HepG2 (cell line): ENCODE measurements around the gene PFKM. TPM values are rescaled to one million over a fixed set of nuclear protein-coding genes. Genes with fewer than 3 reads are reported as not detected.
A peak's percentile ranks its signal among the peaks of the same experiment; 100 is the strongest.

Source experiments
- ATF2 ChIP-seq: sonication (generic); formaldehyde crosslinking; IDR thresholded peaks from 2 replicates; pipeline ENCODE4 v1.4.0; 2020; ENCODE audit warnings: missing genetic modification reagents
- GZF1 ChIP-seq: sonication (generic); formaldehyde crosslinking; IDR thresholded peaks from 2 replicates; pipeline ENCODE4 v1.5.1; 2020; ENCODE audit warnings: mild to moderate bottlenecking, missing genetic modification reagents
- HMGXB3 ChIP-seq: sonication (generic); formaldehyde crosslinking; IDR thresholded peaks from 2 replicates; pipeline ENCODE4 v1.4.0; 2020; ENCODE audit warnings: missing genetic modification reagents, borderline replicate concordance
- HNRNPLL ChIP-seq: fragments of 200-400 bp; formaldehyde crosslinking; IDR thresholded peaks from 2 replicates; pipeline ENCODE4 v1.6.1; 2017; ENCODE audit warnings: mild to moderate bottlenecking, low read depth, low read length; ENCODE audit not compliant: poor library complexity, severe bottlenecking
- KDM1A ChIP-seq: IDR thresholded peaks from 2 replicates; pipeline ENCODE4 v1.6.1; 2016; ENCODE audit warnings: missing compliant biosample characterization
- KLF15 ChIP-seq: sonication (generic); formaldehyde crosslinking; IDR thresholded peaks from 2 replicates; pipeline ENCODE4 v1.8.1; 2023; ENCODE audit warnings: borderline replicate concordance, mild to moderate bottlenecking, inconsistent platforms, missing genetic modification reagents, mixed read lengths
- KLF16 ChIP-seq, 2 experiments: sonication (generic) in 1 of 2; formaldehyde crosslinking in 1 of 2; IDR thresholded peaks; 2 replicates each; pipeline versions ENCODE4 v1.6.1 to v1.8.0; 2016 to 2023; ENCODE audit warnings: missing genetic modification reagents in 2 of 2, missing compliant biosample characterization in 1 of 2
- MNT ChIP-seq: fragments of 450-650 bp; IDR thresholded peaks from 2 replicates; pipeline ENCODE4 v1.6.1; 2016
- PAWR ChIP-seq: sonication (generic); formaldehyde crosslinking; IDR thresholded peaks from 2 replicates; pipeline ENCODE4 v1.4.0; 2020; ENCODE audit warnings: missing genetic modification reagents, mild to moderate bottlenecking, borderline replicate concordance
- RXRA ChIP-seq: sonication (generic); formaldehyde crosslinking; IDR thresholded peaks from 2 replicates; pipeline ENCODE4 v1.5.1; 2020; ENCODE audit warnings: missing genetic modification reagents
- TARDBP ChIP-seq: sonication (generic); formaldehyde crosslinking; IDR thresholded peaks from 2 replicates; pipeline ENCODE4 v1.8.0; 2022; ENCODE audit warnings: mild to moderate bottlenecking, missing genetic modification reagents
- TFAP4 ChIP-seq: sonication (generic); IDR thresholded peaks from 2 replicates; pipeline ENCODE4 v1.6.1; 2016; ENCODE audit warnings: low read depth, borderline replicate concordance
- ZGPAT ChIP-seq: IDR thresholded peaks from 2 replicates; pipeline ENCODE4 v1.6.1; 2016; ENCODE audit warnings: mild to moderate bottlenecking
- ZNF34 ChIP-seq: sonication (generic); formaldehyde crosslinking; IDR thresholded peaks from 2 replicates; pipeline ENCODE4 v1.4.0; 2020; ENCODE audit warnings: mild to moderate bottlenecking, missing genetic modification reagents, borderline replicate concordance
- ZNF781 ChIP-seq: sonication (generic); formaldehyde crosslinking; IDR thresholded peaks from 2 replicates; pipeline ENCODE4 v1.5.1; 2020; ENCODE audit warnings: borderline replicate concordance, mild to moderate bottlenecking, missing genetic modification reagents; ENCODE audit errors: not compliant biosample characterization
- ZNF839 ChIP-seq: sonication (generic); formaldehyde crosslinking; IDR thresholded peaks from 2 replicates; pipeline ENCODE4 v1.4.0; 2020; ENCODE audit warnings: missing genetic modification reagents, mild to moderate bottlenecking, borderline replicate concordance
- polyA plus RNA-seq, 8 experiments: library from polyadenylated mRNA; depleted of rRNA in 3 of 8; stranded (reverse) in 7 of 8; unstranded in 1 of 8; fragments of >200 nt; fragmentation: Illumina TruSeq in 4 of 8; extraction: Trizol in 4 of 8; gene quantifications; 2 replicates each; pipeline versions ENCODE4 v1.2.1 to v1.2.3, GENCODE V29; 2011 to 2016; ENCODE audit warnings: low read depth in 4 of 8, missing spikeins in 1 of 8, mixed read lengths in 1 of 8; ENCODE audit not compliant: insufficient read depth in 1 of 8
- total RNA-seq, 5 experiments: library from RNA; depleted of rRNA; stranded (reverse); fragments of >200 nt; fragmentation: Illumina TruSeq; extraction: Trizol; gene quantifications; 2 replicates each; pipeline ENCODE4 v1.2.3, GENCODE V29; 2016; ENCODE audit warnings: low read depth in 1 of 5

Gene PFKM
- total and polyA plus RNA-seq, 2 of the 13 experiments (the other 11 are each of a cell fraction or from before 2014, with no cell fraction given): 1.9 to 2.4 TPM

- TF ChIP-seq HNRNPLL (peak; percentile 90), ZGPAT (peak; percentile 75; the same call in 1 of the 2 replicates), ZNF34 (CRISPR knock-in tag) (0 out of 2 replicates have a peak, but pooled peaks have one; percentile 49), ZNF781 (CRISPR knock-in tag) (peak; percentile 96), RXRA (peak; percentile 45; the same call in 1 of the 2 replicates), GZF1 (peak; percentile 31; the same call in 1 of the 2 replicates), ATF2 (CRISPR knock-in tag) (peak; percentile 36; the same call in 1 of the 2 replicates), TARDBP (CRISPR knock-in tag) (peak; percentile 47; the same call in 1 of the 2 replicates), KLF15 (0 out of 2 replicates have a peak, but pooled peaks have one; percentile 17), TFAP4 (0 out of 2 replicates have a peak, but pooled peaks have one; percentile 1), KLF16 (CRISPR knock-in tag; IDR thresholded peaks at IDR 0.05) (no peak; a peak in 1 of 4 replicates), HMGXB3 (peak; percentile 31; the same call in 1 of the 2 replicates), PAWR (no peak), KDM1A (CRISPR knock-in tag) (0 out of 2 replicates have a peak, but pooled peaks have one; percentile 4), MNT (0 out of 2 replicates have a peak, but pooled peaks have one; percentile 8), ZNF839 (CRISPR knock-in tag) (no peak)
Observed at GRCh38 chr12:48157018-48157888, 38.1 kb downstream of the PFKM start, which contains the start of gene ASB8 (continued).
